Liver (tissue), 3 donors: ENCODE measurements around the gene TM9SF4.

Source experiments
- FOXA1 ChIP-seq: IDR thresholded peaks from 2 replicates; pipeline ENCODE4 v1.6.1; 2016; ENCODE audit warnings: antibody characterized with exemption
- GABPA ChIP-seq, 2 donors: IDR thresholded peaks in 1 of 2; conservative IDR thresholded peaks in 1 of 2; 2 replicates each; pipeline ENCODE4 v1.6.1; 2016; ENCODE audit warnings: antibody characterized with exemption in 2 of 2, mild to moderate bottlenecking in 1 of 2, moderate library complexity in 1 of 2
- SP1 ChIP-seq: IDR thresholded peaks from 2 replicates; pipeline ENCODE4 v1.6.1; 2018; ENCODE audit warnings: antibody characterized with exemption, mild to moderate bottlenecking
- TAF1 ChIP-seq: conservative IDR thresholded peaks from 2 replicates; pipeline ENCODE4 v1.6.1; 2016; ENCODE audit warnings: antibody characterized with exemption, mild to moderate bottlenecking
- TF ChIP-seq, protein P1 (sequence below): fragments of 150-350 bp; IDR thresholded peaks from 2 replicates; pipeline ENCODE4 v1.5.1; 2017; ENCODE audit warnings: improper control_type of control experiment, low read depth, low read length; ENCODE audit not compliant: missing input control
- TF ChIP-seq, protein P2 (sequence below): IDR thresholded peaks from 2 replicates; pipeline ENCODE4 v1.6.1; 2016; ENCODE audit warnings: antibody characterized with exemption
- TF ChIP-seq, protein P3 (sequence below): IDR thresholded peaks from 2 replicates; pipeline ENCODE4 v1.6.1; 2016; ENCODE audit warnings: antibody characterized with exemption
- TF ChIP-seq, protein P4 (sequence below): IDR thresholded peaks from 2 replicates; pipeline ENCODE4 v1.6.1; 2016; ENCODE audit warnings: antibody characterized with exemption
- TF ChIP-seq, protein P5 (sequence below): IDR thresholded peaks from 2 replicates; pipeline ENCODE4 v1.6.1; 2016; ENCODE audit warnings: antibody characterized with exemption, mild to moderate bottlenecking
- donor health status: healthy.
- donor health status: healthy.

DNA sequence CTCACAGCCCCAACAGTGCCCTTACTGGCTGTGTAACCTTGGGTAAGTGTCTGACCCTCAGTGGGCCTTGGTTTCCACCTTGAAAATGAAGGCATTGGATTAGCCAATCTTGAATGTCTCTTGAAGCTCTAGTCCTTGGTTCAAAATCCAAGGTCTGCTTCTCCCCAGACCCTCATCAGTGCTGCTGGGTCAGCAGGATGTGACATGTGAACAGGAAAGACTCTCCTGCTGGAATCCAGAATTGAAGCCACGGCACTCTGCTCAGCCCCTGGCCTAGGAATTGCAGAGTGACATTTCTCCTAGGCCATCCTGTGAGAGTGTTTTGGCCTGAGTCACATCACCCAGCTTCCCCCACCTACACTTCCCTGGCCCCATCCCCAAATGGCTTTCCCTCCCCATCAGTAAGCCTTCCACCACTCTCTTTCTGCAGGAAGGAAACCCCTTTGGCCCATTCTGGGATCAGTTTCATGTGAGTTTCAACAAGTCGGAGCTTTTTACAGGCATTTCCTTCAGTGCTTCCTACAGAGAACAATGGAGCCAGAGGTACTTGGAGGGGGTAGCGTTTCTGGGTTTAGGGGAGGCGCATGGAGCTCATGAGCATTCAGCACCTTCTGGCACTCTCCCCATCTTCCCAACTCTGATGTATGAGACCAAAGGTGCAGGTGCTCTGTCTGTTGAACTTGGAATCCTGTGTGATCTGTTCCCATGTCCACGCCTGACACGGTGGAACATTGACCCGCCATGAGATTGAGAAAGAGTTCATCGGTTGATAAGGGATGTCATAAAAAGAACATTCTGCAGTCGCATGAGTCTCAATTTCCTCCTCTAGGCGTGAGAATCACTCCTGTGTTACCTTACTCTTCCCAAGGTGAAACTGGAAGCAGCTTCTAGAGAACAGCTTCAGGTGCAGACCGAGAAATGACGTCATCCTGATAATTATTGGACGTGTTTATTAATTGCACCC is 106.9 kb downstream of the TM9SF4 start:
- TF ChIP-seq, protein P1, sequence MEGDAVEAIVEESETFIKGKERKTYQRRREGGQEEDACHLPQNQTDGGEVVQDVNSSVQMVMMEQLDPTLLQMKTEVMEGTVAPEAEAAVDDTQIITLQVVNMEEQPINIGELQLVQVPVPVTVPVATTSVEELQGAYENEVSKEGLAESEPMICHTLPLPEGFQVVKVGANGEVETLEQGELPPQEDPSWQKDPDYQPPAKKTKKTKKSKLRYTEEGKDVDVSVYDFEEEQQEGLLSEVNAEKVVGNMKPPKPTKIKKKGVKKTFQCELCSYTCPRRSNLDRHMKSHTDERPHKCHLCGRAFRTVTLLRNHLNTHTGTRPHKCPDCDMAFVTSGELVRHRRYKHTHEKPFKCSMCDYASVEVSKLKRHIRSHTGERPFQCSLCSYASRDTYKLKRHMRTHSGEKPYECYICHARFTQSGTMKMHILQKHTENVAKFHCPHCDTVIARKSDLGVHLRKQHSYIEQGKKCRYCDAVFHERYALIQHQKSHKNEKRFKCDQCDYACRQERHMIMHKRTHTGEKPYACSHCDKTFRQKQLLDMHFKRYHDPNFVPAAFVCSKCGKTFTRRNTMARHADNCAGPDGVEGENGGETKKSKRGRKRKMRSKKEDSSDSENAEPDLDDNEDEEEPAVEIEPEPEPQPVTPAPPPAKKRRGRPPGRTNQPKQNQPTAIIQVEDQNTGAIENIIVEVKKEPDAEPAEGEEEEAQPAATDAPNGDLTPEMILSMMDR = peak; percentile 4
- TF ChIP-seq, protein P2, sequence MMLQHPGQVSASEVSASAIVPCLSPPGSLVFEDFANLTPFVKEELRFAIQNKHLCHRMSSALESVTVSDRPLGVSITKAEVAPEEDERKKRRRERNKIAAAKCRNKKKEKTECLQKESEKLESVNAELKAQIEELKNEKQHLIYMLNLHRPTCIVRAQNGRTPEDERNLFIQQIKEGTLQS = no peak
- TF ChIP-seq, protein P3, sequence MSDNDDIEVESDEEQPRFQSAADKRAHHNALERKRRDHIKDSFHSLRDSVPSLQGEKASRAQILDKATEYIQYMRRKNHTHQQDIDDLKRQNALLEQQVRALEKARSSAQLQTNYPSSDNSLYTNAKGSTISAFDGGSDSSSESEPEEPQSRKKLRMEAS = peak; percentile 95
- TF ChIP-seq GABPA (IDR thresholded peaks at IDR 0.05 in 1 of 2, conservative IDR thresholded peaks at IDR 0.05 in 1 of 2) = peak in 1 of 2 donors; percentile 64
- peak; percentile 26 for TF ChIP-seq TAF1
- TF ChIP-seq SP1 = peak; percentile 85
- TF ChIP-seq, protein P4, sequence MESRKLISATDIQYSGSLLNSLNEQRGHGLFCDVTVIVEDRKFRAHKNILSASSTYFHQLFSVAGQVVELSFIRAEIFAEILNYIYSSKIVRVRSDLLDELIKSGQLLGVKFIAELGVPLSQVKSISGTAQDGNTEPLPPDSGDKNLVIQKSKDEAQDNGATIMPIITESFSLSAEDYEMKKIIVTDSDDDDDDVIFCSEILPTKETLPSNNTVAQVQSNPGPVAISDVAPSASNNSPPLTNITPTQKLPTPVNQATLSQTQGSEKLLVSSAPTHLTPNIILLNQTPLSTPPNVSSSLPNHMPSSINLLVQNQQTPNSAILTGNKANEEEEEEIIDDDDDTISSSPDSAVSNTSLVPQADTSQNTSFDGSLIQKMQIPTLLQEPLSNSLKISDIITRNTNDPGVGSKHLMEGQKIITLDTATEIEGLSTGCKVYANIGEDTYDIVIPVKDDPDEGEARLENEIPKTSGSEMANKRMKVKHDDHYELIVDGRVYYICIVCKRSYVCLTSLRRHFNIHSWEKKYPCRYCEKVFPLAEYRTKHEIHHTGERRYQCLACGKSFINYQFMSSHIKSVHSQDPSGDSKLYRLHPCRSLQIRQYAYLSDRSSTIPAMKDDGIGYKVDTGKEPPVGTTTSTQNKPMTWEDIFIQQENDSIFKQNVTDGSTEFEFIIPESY = peak; percentile 91
- TF ChIP-seq, protein P5, sequence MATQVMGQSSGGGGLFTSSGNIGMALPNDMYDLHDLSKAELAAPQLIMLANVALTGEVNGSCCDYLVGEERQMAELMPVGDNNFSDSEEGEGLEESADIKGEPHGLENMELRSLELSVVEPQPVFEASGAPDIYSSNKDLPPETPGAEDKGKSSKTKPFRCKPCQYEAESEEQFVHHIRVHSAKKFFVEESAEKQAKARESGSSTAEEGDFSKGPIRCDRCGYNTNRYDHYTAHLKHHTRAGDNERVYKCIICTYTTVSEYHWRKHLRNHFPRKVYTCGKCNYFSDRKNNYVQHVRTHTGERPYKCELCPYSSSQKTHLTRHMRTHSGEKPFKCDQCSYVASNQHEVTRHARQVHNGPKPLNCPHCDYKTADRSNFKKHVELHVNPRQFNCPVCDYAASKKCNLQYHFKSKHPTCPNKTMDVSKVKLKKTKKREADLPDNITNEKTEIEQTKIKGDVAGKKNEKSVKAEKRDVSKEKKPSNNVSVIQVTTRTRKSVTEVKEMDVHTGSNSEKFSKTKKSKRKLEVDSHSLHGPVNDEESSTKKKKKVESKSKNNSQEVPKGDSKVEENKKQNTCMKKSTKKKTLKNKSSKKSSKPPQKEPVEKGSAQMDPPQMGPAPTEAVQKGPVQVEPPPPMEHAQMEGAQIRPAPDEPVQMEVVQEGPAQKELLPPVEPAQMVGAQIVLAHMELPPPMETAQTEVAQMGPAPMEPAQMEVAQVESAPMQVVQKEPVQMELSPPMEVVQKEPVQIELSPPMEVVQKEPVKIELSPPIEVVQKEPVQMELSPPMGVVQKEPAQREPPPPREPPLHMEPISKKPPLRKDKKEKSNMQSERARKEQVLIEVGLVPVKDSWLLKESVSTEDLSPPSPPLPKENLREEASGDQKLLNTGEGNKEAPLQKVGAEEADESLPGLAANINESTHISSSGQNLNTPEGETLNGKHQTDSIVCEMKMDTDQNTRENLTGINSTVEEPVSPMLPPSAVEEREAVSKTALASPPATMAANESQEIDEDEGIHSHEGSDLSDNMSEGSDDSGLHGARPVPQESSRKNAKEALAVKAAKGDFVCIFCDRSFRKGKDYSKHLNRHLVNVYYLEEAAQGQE = peak; percentile 80
- TF ChIP-seq FOXA1 = peak; percentile 87
